Measurements from ENCODE around the gene ALPI. TPM values are rescaled to one million over a fixed set of nuclear protein-coding genes. Genes with fewer than 3 reads are reported as not detected.

The ALPI gene
- total RNA-seq, 4 donors from 2014 or later = 0.17 TPM; not detected in 3

- Histone ChIP-seq H3K36me3 (no peaks in the 10 kb centered on the region), H3K4me1 (peaks cover 0 to 31% (median 24%) of the 10 kb centered on the region in 4 donors), H3K27me3 (peaks cover 0 to 99% (median 29%) of the 10 kb centered on the region in 4 donors), H3K27ac (replicated peaks in 1 of 4) (no peak overlapping the region), H3K9me3 (no peaks in the 10 kb centered on the region), H3K4me3 (no peak overlapping the region)
- intact Hi-C loops (cut with DNase I) = no loop called here
- WGBS = 85% methylated on average over 8 of the region's 12 CpGs
- no peak for DNase-seq (ENCODE audit: extremely low spot score)
- TF ChIP-seq POLR2A (IDR thresholded peaks at IDR 0.05; ENCODE audit: low read depth) = no peak
- no peak for TF ChIP-seq POLR2AphosphoS5 (IDR thresholded peaks at IDR 0.05)
- TF ChIP-seq CTCF (IDR thresholded peaks at IDR 0.05) = no peak
- no peak for TF ChIP-seq EP300 (IDR thresholded peaks at IDR 0.05)
Measured at GRCh38 chr2:232484628-232485347, 28.8 kb downstream of the ALPI start.

GRCh38 chr2:232485348-232485756, 29.4 kb downstream of the ALPI start:
- no peak for TF ChIP-seq CTCF (IDR thresholded peaks at IDR 0.05)
- no peak for TF ChIP-seq POLR2A (IDR thresholded peaks at IDR 0.05; ENCODE audit: low read depth)
- no peak for TF ChIP-seq EP300 (IDR thresholded peaks at IDR 0.05)
- no peak for TF ChIP-seq POLR2AphosphoS5 (IDR thresholded peaks at IDR 0.05)
- no peaks in the 10 kb centered on the region for H3K36me3 ChIP-seq
- intact Hi-C loops (cut with DNase I) = no loop called here
- no peak overlapping the region for H3K27ac ChIP-seq (replicated peaks in 1 of 4)
- H3K9me3 ChIP-seq = no peaks in the 10 kb centered on the region
- peak overlapping the region in 1 of 4 donors; percentile 25 for H3K4me3 ChIP-seq
- 1% methylated on average over 11 of the region's 22 CpGs for WGBS
- H3K4me1 ChIP-seq = peaks cover 0 to 31% (median 24%) of the 10 kb centered on the region in 4 donors
- DNase-seq (ENCODE audit: extremely low spot score) = no peak
- H3K27me3 ChIP-seq = peaks cover 0 to 99% (median 29%) of the 10 kb centered on the region in 4 donors

GRCh38 chr2:232485757-232486557, 30.0 kb downstream of the ALPI start:
- Histone ChIP-seq H3K36me3 (no peaks in the 10 kb centered on the region), H3K4me3 (peak overlapping the region in 1 of 4 donors; percentile 25), H3K27ac (replicated peaks in 1 of 4) (no peak overlapping the region), H3K9me3 (no peaks in the 10 kb centered on the region), H3K4me1 (peaks cover 0 to 31% (median 24%) of the 10 kb centered on the region in 4 donors), H3K27me3 (peaks cover 0 to 99% (median 29%) of the 10 kb centered on the region in 4 donors)
- intact Hi-C loops (cut with DNase I) = no loop called here
- 2% methylated on average over 8 of the region's 111 CpGs for WGBS
- TF ChIP-seq EP300 (IDR thresholded peaks at IDR 0.05) (no peak), CTCF (IDR thresholded peaks at IDR 0.05) (no peak)
- DNase-seq (ENCODE audit: extremely low spot score) = no peak

- Histone ChIP-seq H3K36me3 (no peaks in the 10 kb centered on the region), H3K27ac (replicated peaks in 1 of 4) (no peak overlapping the region), H3K27me3 (peaks cover 0 to 98% (median 29%) of the 10 kb centered on the region in 4 donors), H3K4me3 (peak overlapping the region in 3 of 4 donors; percentile 25 to 36 (median 34)), H3K9me3 (no peaks in the 10 kb centered on the region), H3K4me1 (peaks cover 0 to 31% (median 24%) of the 10 kb centered on the region in 4 donors)
- WGBS = 6% methylated on average over 23 of the region's 74 CpGs
- no peak for DNase-seq (ENCODE audit: extremely low spot score)
- TF ChIP-seq POLR2A (IDR thresholded peaks at IDR 0.05; ENCODE audit: low read depth) = no peak
- TF ChIP-seq EP300 (IDR thresholded peaks at IDR 0.05) = no peak
- no peak for TF ChIP-seq CTCF (IDR thresholded peaks at IDR 0.05)
- TF ChIP-seq POLR2AphosphoS5 (IDR thresholded peaks at IDR 0.05) = no peak
- intact Hi-C loops (cut with DNase I) = no loop called here
Measured at GRCh38 chr2:232486558-232487384, 30.8 kb downstream of the ALPI start.

Measured in esophagus muscularis mucosa (tissue), 4 donors.